SU-DHL-6 (cell line): ENCODE data around the gene MASP1.

Experiments used
- H2AFZ ChIP-seq: fragments of 200-600 bp; sonication (generic); 2 replicates; pipeline ENCODE4 v1.6.1; 2014; ENCODE audit warnings: low read depth, mild to moderate bottlenecking, moderate library complexity, mixed read lengths, antibody characterized with exemption, low read length; ENCODE audit not compliant: severe bottlenecking
- H3F3A ChIP-seq: fragments of 200-600 bp; shearing (Covaris generic); 2 replicates; pipeline ENCODE4 v1.6.0; 2016; ENCODE audit warnings: antibody characterized with exemption, mild to moderate bottlenecking; ENCODE audit not compliant: insufficient read depth
- H3K27ac ChIP-seq: fragments of 200-600 bp; sonication (generic); 2 replicates; pipeline ENCODE4 v1.5.1; 2016; ENCODE audit warnings: low read depth, mild to moderate bottlenecking, low read length, moderate library complexity, mixed read lengths
- H3K27me3 ChIP-seq: fragments of 200-600 bp; sonication (generic), shearing (Covaris generic); 2 replicates; pipeline ENCODE4 v1.6.0; 2014; ENCODE audit warnings: mild to moderate bottlenecking, low read length
- H3K36me3 ChIP-seq: fragments of 200-600 bp; sonication (generic); 2 replicates; pipeline ENCODE4 v1.6.1; 2014; ENCODE audit warnings: mild to moderate bottlenecking, low read length, mixed read lengths
- H3K4me2 ChIP-seq: fragments of 300-600, 200-600 bp; shearing (Covaris generic), sonication (generic); 2 replicates; pipeline ENCODE4 v1.6.0; 2014; ENCODE audit warnings: low read length, low read depth, mild to moderate bottlenecking; ENCODE audit not compliant: poor library complexity, severe bottlenecking
- H3K4me3 ChIP-seq: fragments of 200-600 bp; sonication (generic); 2 replicates; pipeline ENCODE4 v1.5.1; 2014; ENCODE audit warnings: antibody characterized with exemption, low read length, mild to moderate bottlenecking, mixed read lengths; ENCODE audit not compliant: insufficient read depth, poor library complexity, severe bottlenecking
- H3K79me2 ChIP-seq: fragments of 200-600 bp; sonication (generic); 2 replicates; pipeline ENCODE4 v1.6.1; 2014; ENCODE audit warnings: mild to moderate bottlenecking, low read length, moderate library complexity; ENCODE audit not compliant: insufficient read depth
- H3K9ac ChIP-seq: fragments of 200-600 bp; sonication (generic); 2 replicates; pipeline ENCODE4 v1.7.0; 2014; ENCODE audit warnings: mild to moderate bottlenecking, low read length
- H3K9me2 ChIP-seq: fragments of 200-600 bp; sonication (generic); replicated peaks from 2 replicates; pipeline ENCODE4 v1.6.1; 2014; ENCODE audit warnings: low read length; ENCODE audit not compliant: insufficient read depth
- H3K9me3 ChIP-seq: fragments of 200-600 bp; sonication (generic); 2 replicates; pipeline ENCODE4 v1.6.1; 2014; ENCODE audit warnings: low read length, mixed read lengths; ENCODE audit not compliant: insufficient read depth
- H4K20me1 ChIP-seq: fragments of 200-600 bp; sonication (generic); 2 replicates; pipeline ENCODE4 v1.6.1; 2014; ENCODE audit warnings: low read depth, mild to moderate bottlenecking, antibody characterized with exemption, low read length, moderate library complexity, mixed read lengths
- CTCF ChIP-seq: fragments of 200-600 bp; sonication (generic); IDR thresholded peaks from one replicate; pipeline ENCODE4 v1.5.1; 2017; ENCODE audit warnings: antibody characterized with exemption, mild to moderate bottlenecking, low read length, moderate library complexity; ENCODE audit not compliant: insufficient read depth, poor library complexity, severe bottlenecking
- EZH2phosphoT487 ChIP-seq: fragments of 200-600 bp; sonication (generic), shearing (Covaris generic); conservative IDR thresholded peaks from 2 replicates; pipeline ENCODE4 v1.6.1; 2018; ENCODE audit warnings: mild to moderate bottlenecking, antibody characterized with exemption, low read length, moderate library complexity, mixed read lengths

The MASP1 gene

GRCh38 chr3:187215460-187215859 is 76.1 kb downstream of the MASP1 start:
- H3K9me2 ChIP-seq, result no peaks in the 10 kb centered on the region
- no peaks in the 10 kb centered on the region for H3K27me3 ChIP-seq
- H2AFZ ChIP-seq, result no peak overlapping the region
- no peak overlapping the region for H3K9ac ChIP-seq
- H3F3A ChIP-seq, result no peaks in the 10 kb centered on the region
- no peaks in the 10 kb centered on the region for H3K36me3 ChIP-seq
- H3K4me2 ChIP-seq, result no peak overlapping the region
- TF ChIP-seq EZH2phosphoT487, result no peak
- TF ChIP-seq CTCF, result no peak
- H3K27ac ChIP-seq, result no peak overlapping the region
- no peaks in the 10 kb centered on the region for H3K79me2 ChIP-seq
- no peaks in the 10 kb centered on the region for H4K20me1 ChIP-seq
- no peaks in the 10 kb centered on the region for H3K9me3 ChIP-seq
- H3K4me3 ChIP-seq, result no peak overlapping the region

DNA sequence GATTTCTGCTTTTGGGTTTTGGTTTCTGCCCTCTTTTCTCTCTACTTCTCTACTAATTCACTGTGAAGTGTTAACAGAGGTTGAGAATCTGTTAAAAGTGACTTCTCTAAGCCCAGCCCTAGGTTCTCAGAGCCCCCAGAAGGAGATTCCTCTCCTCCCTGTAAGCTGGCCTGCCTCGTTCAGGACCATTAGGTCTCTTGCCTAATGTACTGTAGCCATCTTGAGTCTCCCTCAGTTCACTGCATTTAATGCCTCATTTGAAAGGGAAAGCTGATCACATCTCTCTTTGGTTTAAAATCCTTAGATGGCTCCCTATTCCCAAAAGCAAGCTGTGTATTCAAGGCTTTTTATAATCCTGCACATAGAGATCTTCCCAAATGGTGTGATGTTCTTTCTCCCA is 77.9 kb downstream of the MASP1 start:
- no peaks in the 10 kb centered on the region for H3K36me3 ChIP-seq
- H3K27ac ChIP-seq, result no peak overlapping the region
- H3K9me2 ChIP-seq, result no peaks in the 10 kb centered on the region
- H3F3A ChIP-seq, result no peaks in the 10 kb centered on the region
- H3K4me3 ChIP-seq, result no peak overlapping the region
- no peak overlapping the region for H3K4me2 ChIP-seq
- no peaks in the 10 kb centered on the region for H3K79me2 ChIP-seq
- H3K9me3 ChIP-seq, result no peaks in the 10 kb centered on the region
- TF ChIP-seq EZH2phosphoT487, result no peak
- no peak for TF ChIP-seq CTCF
- no peaks in the 10 kb centered on the region for H4K20me1 ChIP-seq
- no peaks in the 10 kb centered on the region for H3K27me3 ChIP-seq
- no peak overlapping the region for H3K9ac ChIP-seq
- no peak overlapping the region for H2AFZ ChIP-seq

DNA sequence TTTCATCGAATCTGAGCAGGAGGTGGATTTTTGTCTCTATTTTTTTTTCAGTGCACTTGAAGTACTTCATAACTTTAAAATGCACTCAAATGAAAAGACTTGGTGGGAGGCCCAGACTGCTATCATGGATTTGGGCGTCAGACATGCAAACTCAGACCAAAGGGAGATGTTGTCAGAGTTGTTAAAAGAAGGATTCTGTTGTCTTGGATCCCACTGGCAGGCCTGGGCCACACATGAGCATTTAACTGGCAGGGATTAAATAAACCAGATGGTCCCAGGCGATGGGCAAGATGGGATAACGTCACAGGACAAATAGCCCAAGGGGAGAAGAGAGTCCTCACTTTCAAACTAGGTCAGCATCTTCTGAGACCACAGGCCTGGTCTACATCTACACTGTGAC is 78.8 kb downstream of the MASP1 start:
- H3K4me2 ChIP-seq, result no peak overlapping the region
- no peak overlapping the region for H3K4me3 ChIP-seq
- H4K20me1 ChIP-seq, result no peaks in the 10 kb centered on the region
- no peaks in the 10 kb centered on the region for H3K9me2 ChIP-seq
- H3K9ac ChIP-seq, result no peak overlapping the region
- no peak overlapping the region for H2AFZ ChIP-seq
- H3K27ac ChIP-seq, result no peak overlapping the region
- H3F3A ChIP-seq, result no peaks in the 10 kb centered on the region
- no peaks in the 10 kb centered on the region for H3K27me3 ChIP-seq
- no peaks in the 10 kb centered on the region for H3K79me2 ChIP-seq
- no peaks in the 10 kb centered on the region for H3K9me3 ChIP-seq
- no peaks in the 10 kb centered on the region for H3K36me3 ChIP-seq
- no peak for TF ChIP-seq EZH2phosphoT487
- TF ChIP-seq CTCF, result no peak

DNA sequence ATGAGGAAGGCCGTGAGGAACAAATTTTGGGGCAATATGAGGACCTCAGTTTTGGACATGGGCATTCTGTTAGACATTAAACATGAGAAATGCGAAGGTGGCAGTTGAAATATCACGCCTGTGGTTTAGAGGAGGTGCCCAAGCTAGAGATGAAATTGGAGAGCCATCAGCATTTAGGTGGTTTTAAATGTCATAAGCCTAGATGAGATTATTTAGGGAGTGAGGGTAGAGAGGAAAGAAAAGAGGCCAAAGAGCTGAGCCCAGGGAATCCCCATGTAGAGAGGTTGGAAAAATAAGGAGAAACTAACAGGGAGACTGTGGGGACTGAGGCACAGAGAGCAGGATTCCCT is 79.4 kb downstream of the MASP1 start:
- no peak for TF ChIP-seq CTCF
- TF ChIP-seq EZH2phosphoT487, result no peak
- Histone ChIP-seq H3F3A (no peaks in the 10 kb centered on the region), H3K9me3 (no peaks in the 10 kb centered on the region), H3K27ac (no peak overlapping the region), H2AFZ (no peak overlapping the region), H3K9me2 (no peaks in the 10 kb centered on the region), H4K20me1 (no peaks in the 10 kb centered on the region), H3K79me2 (no peaks in the 10 kb centered on the region), H3K36me3 (no peaks in the 10 kb centered on the region), H3K4me2 (no peak overlapping the region), H3K4me3 (no peak overlapping the region), H3K27me3 (no peaks in the 10 kb centered on the region), H3K9ac (no peak overlapping the region)
